Thyroid gland (tissue), 4 donors: ENCODE data around the gene MTFP1.

ENCODE experiments used
- POLR2A ChIP-seq, 2 donors: fragments of 450-650 bp; IDR thresholded peaks; one replicate each; pipeline ENCODE4 v1.6.1; 2017; ENCODE audit warnings: antibody characterized with exemption in 2 of 2, mild to moderate bottlenecking in 2 of 2, moderate library complexity in 1 of 2
- TF ChIP-seq, protein P1 (sequence below), 6 experiments: fragments of 200-600 bp in 3 of 6; fragments of 450-650 bp in 3 of 6; sonication (generic) in 3 of 6; IDR thresholded peaks; one replicate each; pipeline ENCODE4 v1.5.1; 2016 to 2019; ENCODE audit warnings: antibody characterized with exemption in 6 of 6, mild to moderate bottlenecking in 2 of 6, inconsistent platforms in 1 of 6, moderate library complexity in 1 of 6

DNA sequence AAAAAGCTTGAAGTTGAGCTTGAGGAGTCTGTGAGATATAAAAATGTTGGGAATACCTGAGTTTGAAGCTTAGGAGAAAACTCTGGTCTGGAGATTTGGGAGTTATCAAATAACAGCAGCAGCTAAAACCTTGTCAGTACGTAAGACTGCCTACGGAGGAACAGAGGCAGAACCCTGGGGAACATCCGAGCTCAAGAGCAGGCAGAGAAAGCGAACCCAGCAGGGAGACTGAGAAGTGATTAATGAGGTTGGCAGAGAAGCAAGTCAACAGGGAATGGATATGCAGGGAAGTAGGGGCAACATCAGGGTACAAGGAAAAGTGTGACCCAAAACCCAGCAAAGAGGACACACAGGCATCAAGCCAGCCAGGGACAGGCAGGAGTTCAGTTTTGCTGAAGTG, 12.6 kb upstream of the MTFP1 start:
- TF ChIP-seq, protein P1, sequence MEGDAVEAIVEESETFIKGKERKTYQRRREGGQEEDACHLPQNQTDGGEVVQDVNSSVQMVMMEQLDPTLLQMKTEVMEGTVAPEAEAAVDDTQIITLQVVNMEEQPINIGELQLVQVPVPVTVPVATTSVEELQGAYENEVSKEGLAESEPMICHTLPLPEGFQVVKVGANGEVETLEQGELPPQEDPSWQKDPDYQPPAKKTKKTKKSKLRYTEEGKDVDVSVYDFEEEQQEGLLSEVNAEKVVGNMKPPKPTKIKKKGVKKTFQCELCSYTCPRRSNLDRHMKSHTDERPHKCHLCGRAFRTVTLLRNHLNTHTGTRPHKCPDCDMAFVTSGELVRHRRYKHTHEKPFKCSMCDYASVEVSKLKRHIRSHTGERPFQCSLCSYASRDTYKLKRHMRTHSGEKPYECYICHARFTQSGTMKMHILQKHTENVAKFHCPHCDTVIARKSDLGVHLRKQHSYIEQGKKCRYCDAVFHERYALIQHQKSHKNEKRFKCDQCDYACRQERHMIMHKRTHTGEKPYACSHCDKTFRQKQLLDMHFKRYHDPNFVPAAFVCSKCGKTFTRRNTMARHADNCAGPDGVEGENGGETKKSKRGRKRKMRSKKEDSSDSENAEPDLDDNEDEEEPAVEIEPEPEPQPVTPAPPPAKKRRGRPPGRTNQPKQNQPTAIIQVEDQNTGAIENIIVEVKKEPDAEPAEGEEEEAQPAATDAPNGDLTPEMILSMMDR (IDR thresholded peaks at IDR 0.05) = no peak
- TF ChIP-seq POLR2A (IDR thresholded peaks at IDR 0.05) = no peak
